ENCODE measurements around the gene ANKRD62.

- TF ChIP-seq YY1 (IDR thresholded peaks at IDR 0.05; ENCODE audit: insufficient read depth, insufficient read length) = no peak
- no peak for TF ChIP-seq ZNF274 (IDR thresholded peaks at IDR 0.05; ENCODE audit: low read depth, low read length)
Observed at GRCh38 chr18:12086677-12087470, 6.8 kb upstream of the ANKRD62 start.
